Gastroesophageal sphincter (tissue), 4 donors: Measurements from ENCODE around the gene RAMP1. TPM values are rescaled to one million over a fixed set of nuclear protein-coding genes. Genes with fewer than 3 reads are reported as not detected.
A peak's percentile ranks its signal among the peaks of the same experiment; 100 is the strongest.

Source experiments
- ATAC-seq: fragments of 150-250 bp; one replicate; pipeline ENCODE4 v1.9.1; 2016; ENCODE audit warnings: mild to moderate bottlenecking, moderate library complexity
- H3K27ac ChIP-seq, 4 donors: fragments of 200-600 bp; sonication (generic) in 3 of 4; 1 replicate in 3 of 4; 2 replicates in 1 of 4; pipeline ENCODE4 v1.5.1; 2016 to 2019
- H3K27me3 ChIP-seq: fragments of 200-600 bp; sonication (generic); one replicate; pipeline ENCODE4 v1.5.1; 2019
- H3K36me3 ChIP-seq, 2 donors: fragments of 200-600 bp; sonication (generic); one replicate each; pipeline ENCODE4 v1.5.1; 2019; ENCODE audit warnings: control low read depth in 1 of 2
- H3K4me1 ChIP-seq, 3 donors: fragments of 200-600 bp; sonication (generic); 1 replicate in 2 of 3; 2 replicates in 1 of 3; pipeline ENCODE4 v1.5.1; 2016 to 2019; ENCODE audit warnings: control low read depth in 2 of 3
- H3K4me3 ChIP-seq, 2 donors: fragments of 200-600 bp; sonication (generic); one replicate each; pipeline ENCODE4 v1.5.1; 2019; ENCODE audit warnings: mild to moderate bottlenecking in 1 of 2, moderate library complexity in 1 of 2
- H3K9me3 ChIP-seq, 3 donors: fragments of 200-600 bp; sonication (generic); one replicate each; pipeline ENCODE4 v1.5.1; 2017 to 2019; ENCODE audit warnings: control low read depth in 2 of 3
- EP300 ChIP-seq: sonication (generic); formaldehyde crosslinking; IDR thresholded peaks from one replicate; pipeline ENCODE4 v1.6.1; 2017; ENCODE audit warnings: antibody characterized with exemption, mild to moderate bottlenecking
- POLR2A ChIP-seq, 2 donors: fragments of 450-650 bp; IDR thresholded peaks; one replicate each; pipeline ENCODE4 v1.6.1; 2017; ENCODE audit warnings: antibody characterized with exemption in 2 of 2, mild to moderate bottlenecking in 2 of 2, moderate library complexity in 1 of 2
- POLR2AphosphoS5 ChIP-seq: sonication (generic); formaldehyde crosslinking; IDR thresholded peaks from one replicate; pipeline ENCODE4 v1.6.1; 2017; ENCODE audit warnings: antibody characterized with exemption
- WGBS, 2 donors: methylation state at CpG; one replicate each; pipeline ENCODE4 v1.1.5; 2018; ENCODE audit warnings: low coverage in 1 of 2; 5-methylcytosine and 5-hydroxymethylcytosine counted together
- total RNA-seq, 4 donors: library from RNA; depleted of rRNA; stranded (reverse); fragments of >200 nt; gene quantifications; one replicate each; pipeline ENCODE4 v1.1.0, GENCODE V29; 2016
- TF ChIP-seq, protein P1 (sequence below), 4 experiments: fragments of 200-600 bp in 2 of 4; fragments of 450-650 bp in 2 of 4; sonication (generic) in 1 of 4; IDR thresholded peaks; one replicate each; pipeline ENCODE4 v1.5.1; 2017 to 2019; ENCODE audit warnings: antibody characterized with exemption in 4 of 4, mild to moderate bottlenecking in 2 of 4, moderate library complexity in 2 of 4

The RAMP1 gene
- total RNA-seq, 4 donors from 2014 or later: 213 to 355 (median 286) TPM

DNA sequence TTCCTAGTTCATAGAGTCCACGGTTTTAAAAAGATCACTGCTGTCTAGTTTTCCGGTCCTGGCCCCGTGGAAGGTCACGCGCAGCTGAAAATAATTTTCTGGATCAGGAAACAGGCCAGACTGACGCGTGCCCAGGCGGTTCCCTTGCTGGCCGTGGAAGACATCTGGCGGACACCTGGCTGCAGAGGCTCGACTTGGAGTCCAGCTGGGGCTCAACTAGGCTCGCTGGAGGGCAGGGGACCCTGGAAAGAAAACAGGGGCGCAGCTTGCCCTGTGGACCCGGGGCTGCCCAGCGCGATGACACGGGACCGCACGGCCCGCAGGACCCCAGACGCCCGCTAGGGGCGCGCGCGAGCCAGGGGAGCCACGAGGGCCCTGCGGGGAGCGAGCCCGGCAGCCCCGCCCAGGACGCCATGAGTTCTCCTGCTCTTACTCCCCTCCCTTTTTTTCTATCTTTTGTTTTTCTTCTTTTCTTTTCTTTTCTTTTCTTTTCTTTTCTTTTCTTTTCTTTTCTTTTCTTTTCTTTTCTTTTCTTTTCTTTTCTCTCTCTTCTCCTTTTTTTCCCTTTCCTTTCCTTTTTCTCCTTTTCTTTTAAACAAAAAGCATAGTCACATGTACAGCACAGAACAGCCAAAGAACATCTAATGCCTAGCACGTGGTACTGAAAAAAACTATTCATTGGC, 64.2 kb downstream of the RAMP1 start:
- TF ChIP-seq EP300 (no peak), POLR2AphosphoS5 (peak; percentile 59)
- TF ChIP-seq, protein P1, sequence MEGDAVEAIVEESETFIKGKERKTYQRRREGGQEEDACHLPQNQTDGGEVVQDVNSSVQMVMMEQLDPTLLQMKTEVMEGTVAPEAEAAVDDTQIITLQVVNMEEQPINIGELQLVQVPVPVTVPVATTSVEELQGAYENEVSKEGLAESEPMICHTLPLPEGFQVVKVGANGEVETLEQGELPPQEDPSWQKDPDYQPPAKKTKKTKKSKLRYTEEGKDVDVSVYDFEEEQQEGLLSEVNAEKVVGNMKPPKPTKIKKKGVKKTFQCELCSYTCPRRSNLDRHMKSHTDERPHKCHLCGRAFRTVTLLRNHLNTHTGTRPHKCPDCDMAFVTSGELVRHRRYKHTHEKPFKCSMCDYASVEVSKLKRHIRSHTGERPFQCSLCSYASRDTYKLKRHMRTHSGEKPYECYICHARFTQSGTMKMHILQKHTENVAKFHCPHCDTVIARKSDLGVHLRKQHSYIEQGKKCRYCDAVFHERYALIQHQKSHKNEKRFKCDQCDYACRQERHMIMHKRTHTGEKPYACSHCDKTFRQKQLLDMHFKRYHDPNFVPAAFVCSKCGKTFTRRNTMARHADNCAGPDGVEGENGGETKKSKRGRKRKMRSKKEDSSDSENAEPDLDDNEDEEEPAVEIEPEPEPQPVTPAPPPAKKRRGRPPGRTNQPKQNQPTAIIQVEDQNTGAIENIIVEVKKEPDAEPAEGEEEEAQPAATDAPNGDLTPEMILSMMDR (IDR thresholded peaks at IDR 0.05): peak in 3 of 4 experiments; percentile 96 to 99 (median 97)
- 10% methylated on average over 1 to 31 of the region's 33 CpGs for WGBS, 2 donors
- Histone ChIP-seq H3K9me3 (no peaks in the 10 kb centered on the region), H3K27ac (peak overlapping the region; percentile 13 to 83 (median 76)), H3K4me1 (peaks cover 0 to 31% (median 6%) of the 10 kb centered on the region in 3 donors), H3K27me3 (no peaks in the 10 kb centered on the region), H3K4me3 (peak overlapping the region; percentile 1 to 45), H3K36me3 (no peaks in the 10 kb centered on the region)
- ATAC-seq: peak; percentile 92

DNA sequence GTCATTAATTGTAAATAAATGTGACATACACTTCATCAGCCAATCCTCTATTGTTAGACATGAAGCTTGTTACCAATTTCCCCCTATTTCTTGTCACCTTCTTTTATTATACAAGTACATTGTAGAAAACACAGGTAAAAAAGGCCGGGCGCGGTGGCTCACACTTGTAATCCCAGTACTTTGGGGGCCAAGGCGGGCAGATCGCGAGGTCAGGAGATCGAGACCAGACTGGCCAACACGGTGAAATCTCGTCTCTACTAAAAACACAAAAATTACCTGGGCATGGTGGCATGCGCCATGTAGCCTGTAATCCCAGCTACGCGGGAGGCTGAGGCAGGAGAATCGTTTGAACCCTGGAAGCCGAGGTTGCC, 64.7 kb downstream of the RAMP1 start:
- H3K9me3 ChIP-seq: no peaks in the 10 kb centered on the region
- no peaks in the 10 kb centered on the region for H3K27me3 ChIP-seq
- no peaks in the 10 kb centered on the region for H3K36me3 ChIP-seq
- TF ChIP-seq EP300: no peak
- TF ChIP-seq, protein P1 (IDR thresholded peaks at IDR 0.05): no peak
- TF ChIP-seq POLR2AphosphoS5: no peak
- no peak for TF ChIP-seq POLR2A (IDR thresholded peaks at IDR 0.05)
- peaks cover 0 to 26% (median 6%) of the 10 kb centered on the region in 3 donors for H3K4me1 ChIP-seq
- H3K27ac ChIP-seq: peak overlapping the region in 1 of 4 donors; percentile 77
- 88 to 90% methylated on average over 7 to 11 of the region's 14 CpGs for WGBS, 2 donors
- no peak overlapping the region for H3K4me3 ChIP-seq
- ATAC-seq: no peak

DNA sequence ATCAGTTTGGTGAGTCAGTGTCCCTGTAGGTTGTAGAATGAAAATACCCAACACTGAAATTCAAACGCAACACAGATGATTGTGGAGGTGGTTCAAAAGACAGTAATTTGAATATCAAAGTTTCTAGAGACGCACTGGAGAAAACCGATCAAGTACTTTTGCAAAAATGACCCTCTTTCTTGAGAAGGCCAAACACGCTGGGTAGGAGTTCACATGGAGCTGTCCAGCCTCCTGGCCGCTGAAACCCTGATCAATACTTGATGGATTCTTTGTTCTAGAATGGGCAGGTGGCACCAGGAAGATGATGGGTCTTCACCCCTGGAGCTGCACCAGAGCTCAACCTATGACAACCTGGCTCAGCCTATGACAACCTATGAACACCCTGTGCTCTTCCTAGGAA, 67.7 kb downstream of the RAMP1 start:
- H3K36me3 ChIP-seq: no peaks in the 10 kb centered on the region
- H3K9me3 ChIP-seq: no peaks in the 10 kb centered on the region
- 77 to 79% methylated on average over 5 of the region's 5 CpGs for WGBS, 2 donors
- no peak overlapping the region for H3K27ac ChIP-seq
- ATAC-seq: no peak
- TF ChIP-seq EP300 (no peak), POLR2AphosphoS5 (no peak), POLR2A (IDR thresholded peaks at IDR 0.05) (no peak)
- TF ChIP-seq, protein P1 (IDR thresholded peaks at IDR 0.05): no peak
- H3K27me3 ChIP-seq: no peaks in the 10 kb centered on the region
- no peak overlapping the region for H3K4me3 ChIP-seq
- H3K4me1 ChIP-seq: peaks cover 0 to 34% (median 12%) of the 10 kb centered on the region in 3 donors

DNA sequence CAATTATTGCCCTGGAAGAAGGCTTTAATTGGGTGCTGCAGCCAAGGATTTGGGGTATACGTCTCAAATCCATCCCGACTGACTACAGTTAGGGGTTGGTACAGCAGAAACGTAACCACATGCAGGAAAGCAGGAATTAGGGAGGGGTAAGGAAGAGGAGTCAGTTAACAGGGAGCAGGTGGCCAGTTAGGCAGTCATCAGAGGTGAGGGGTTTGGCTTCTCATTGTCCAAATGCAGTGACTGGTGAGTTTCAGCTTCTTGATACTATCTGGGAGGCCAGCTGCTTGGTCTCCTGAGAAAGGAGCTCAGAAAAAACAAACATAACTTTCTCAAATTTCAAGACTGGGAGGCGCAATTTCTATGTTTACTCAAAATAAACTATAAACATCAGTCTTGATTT, 68.6 kb downstream of the RAMP1 start:
- ATAC-seq: no peak
- TF ChIP-seq POLR2A (IDR thresholded peaks at IDR 0.05) (no peak), POLR2AphosphoS5 (no peak), EP300 (no peak)
- TF ChIP-seq, protein P1 (IDR thresholded peaks at IDR 0.05): no peak
- Histone ChIP-seq H3K9me3 (no peaks in the 10 kb centered on the region), H3K27ac (no peak overlapping the region), H3K36me3 (no peaks in the 10 kb centered on the region), H3K27me3 (no peaks in the 10 kb centered on the region), H3K4me1 (peaks cover 0 to 30% (median 10%) of the 10 kb centered on the region in 3 donors), H3K4me3 (no peak overlapping the region)
- WGBS, 2 donors: 83 to 85% methylated on average over 4 of the region's 4 CpGs

DNA sequence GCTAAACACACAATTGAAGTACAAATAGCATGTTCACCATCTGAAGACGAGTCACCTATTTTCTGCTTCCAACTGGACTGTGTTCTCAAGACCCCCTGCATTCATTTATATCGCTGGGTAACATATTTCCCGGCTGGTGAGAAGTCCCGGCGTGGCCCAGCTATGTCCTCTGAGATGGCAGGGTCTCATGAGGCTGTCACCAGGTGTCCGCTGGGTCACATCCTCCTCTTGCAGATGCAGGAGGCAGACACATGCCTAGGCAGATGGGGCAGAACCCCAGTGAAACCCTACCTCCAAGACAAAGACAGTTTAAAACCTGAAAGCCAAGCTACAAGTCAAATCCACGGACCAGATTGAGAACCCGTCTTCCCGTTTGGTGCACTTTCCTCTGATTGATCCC, 70.6 kb downstream of the RAMP1 start:
- H3K4me3 ChIP-seq: no peak overlapping the region
- H3K27me3 ChIP-seq: no peaks in the 10 kb centered on the region
- TF ChIP-seq, protein P1 (IDR thresholded peaks at IDR 0.05): no peak
- TF ChIP-seq EP300 (no peak), POLR2A (IDR thresholded peaks at IDR 0.05) (no peak), POLR2AphosphoS5 (no peak)
- ATAC-seq: no peak
- no peaks in the 10 kb centered on the region for H3K36me3 ChIP-seq
- peaks cover 0 to 17% (median 6%) of the 10 kb centered on the region in 3 donors for H3K4me1 ChIP-seq
- H3K27ac ChIP-seq: no peak overlapping the region
- H3K9me3 ChIP-seq: no peaks in the 10 kb centered on the region
- WGBS, 2 donors: 91 to 100% methylated on average over 4 to 7 of the region's 9 CpGs
